ENCODE results near the gene PLCL1. TPM values are rescaled to one million over a fixed set of nuclear protein-coding genes. Genes with fewer than 3 reads are reported as not detected.
A peak's percentile ranks its signal among the peaks of the same experiment; 100 is the strongest.

PLCL1 gene
- total RNA-seq, 1 donor from 2014 or later, result 2.0 TPM

GRCh38 chr2:197795277-197795676, 9.1 kb upstream of the PLCL1 start:
- DNase-seq (ENCODE audit: low spot score in 2 of 2, unreplicated experiment in 2 of 2), result no peak
- H3K27ac Mint-ChIP-seq, result no peak overlapping the region

GRCh38 chr2:197798187-197798586, 6.2 kb upstream of the PLCL1 start:
- no peaks in the 10 kb centered on the region for H3K36me3 Mint-ChIP-seq
- no peak overlapping the region for H3K27ac Mint-ChIP-seq
- H3K27me3 Mint-ChIP-seq (ENCODE audit: low read depth), result peaks cover 55% of the 10 kb centered on the region
- H3K4me3 Mint-ChIP-seq, result no peak overlapping the region
- peaks cover 4% of the 10 kb centered on the region for H3K4me1 Mint-ChIP-seq
- no peak for DNase-seq (ENCODE audit: low spot score in 2 of 2, unreplicated experiment in 2 of 2)
- TF ChIP-seq CTCF (IDR thresholded peaks at IDR 0.05; ENCODE audit: unreplicated experiment), result no peak
- no peaks in the 10 kb centered on the region for H3K9me3 Mint-ChIP-seq

More at GRCh38 chr2:197795277-197795676, 9.1 kb upstream of the PLCL1 start:
- Mint-ChIP-seq H3K36me3 (no peaks in the 10 kb centered on the region), H3K9me3 (peaks cover 5% of the 10 kb centered on the region), H3K4me1 (peaks cover 4% of the 10 kb centered on the region), H3K27me3 (ENCODE audit: low read depth) (peaks cover 50% of the 10 kb centered on the region), H3K4me3 (no peak overlapping the region)
- no peak for TF ChIP-seq CTCF (IDR thresholded peaks at IDR 0.05; ENCODE audit: unreplicated experiment)

GRCh38 chr2:197799068-197799467, 5.3 kb upstream of the PLCL1 start:
- Mint-ChIP-seq H3K36me3 (no peaks in the 10 kb centered on the region), H3K4me1 (peaks cover 8% of the 10 kb centered on the region)

GRCh38 chr2:197800091-197800490, 4.3 kb upstream of the PLCL1 start:
- no peaks in the 10 kb centered on the region for H3K9me3 Mint-ChIP-seq
- no peak overlapping the region for H3K27ac Mint-ChIP-seq
- no peak for TF ChIP-seq CTCF (IDR thresholded peaks at IDR 0.05; ENCODE audit: unreplicated experiment)
- H3K27me3 Mint-ChIP-seq (ENCODE audit: low read depth), result peaks cover 51% of the 10 kb centered on the region
- no peak overlapping the region for H3K4me3 Mint-ChIP-seq
- H3K4me1 Mint-ChIP-seq, result peaks cover 10% of the 10 kb centered on the region
- DNase-seq (ENCODE audit: low spot score in 2 of 2, unreplicated experiment in 2 of 2), result no peak
- H3K36me3 Mint-ChIP-seq, result no peaks in the 10 kb centered on the region

More at GRCh38 chr2:197799068-197799467, 5.3 kb upstream of the PLCL1 start:
- no peak overlapping the region for H3K27ac Mint-ChIP-seq
- no peak for TF ChIP-seq CTCF (IDR thresholded peaks at IDR 0.05; ENCODE audit: unreplicated experiment)
- H3K27me3 Mint-ChIP-seq (ENCODE audit: low read depth), result peaks cover 52% of the 10 kb centered on the region
- H3K9me3 Mint-ChIP-seq, result no peaks in the 10 kb centered on the region
- no peak overlapping the region for H3K4me3 Mint-ChIP-seq
- DNase-seq (ENCODE audit: low spot score in 2 of 2, unreplicated experiment in 2 of 2), result no peak

- no peak for TF ChIP-seq CTCF (IDR thresholded peaks at IDR 0.05; ENCODE audit: unreplicated experiment)
- H3K4me1 Mint-ChIP-seq, result peaks cover 15% of the 10 kb centered on the region
Observed at GRCh38 chr2:197801033-197801432, 3.4 kb upstream of the PLCL1 start.

GRCh38 chr2:197803033-197803444, 1.4 kb upstream of the PLCL1 start:
- Mint-ChIP-seq H3K36me3 (no peaks in the 10 kb centered on the region), H3K27ac (no peak overlapping the region), H3K4me3 (no peak overlapping the region), H3K9me3 (no peaks in the 10 kb centered on the region), H3K4me1 (peaks cover 14% of the 10 kb centered on the region), H3K27me3 (ENCODE audit: low read depth) (peaks cover 65% of the 10 kb centered on the region)
- TF ChIP-seq CTCF (IDR thresholded peaks at IDR 0.05; ENCODE audit: unreplicated experiment), result peak; percentile 58
- DNase-seq (ENCODE audit: low spot score in 2 of 2, unreplicated experiment in 2 of 2), result no peak

More at GRCh38 chr2:197801033-197801432, 3.4 kb upstream of the PLCL1 start:
- H3K36me3 Mint-ChIP-seq, result no peaks in the 10 kb centered on the region
- no peak overlapping the region for H3K4me3 Mint-ChIP-seq
- no peak for DNase-seq (ENCODE audit: low spot score in 2 of 2, unreplicated experiment in 2 of 2)
- no peak overlapping the region for H3K27ac Mint-ChIP-seq
- H3K9me3 Mint-ChIP-seq, result no peaks in the 10 kb centered on the region
- peaks cover 53% of the 10 kb centered on the region for H3K27me3 Mint-ChIP-seq (ENCODE audit: low read depth)
